GM18517 (cell line): ENCODE measurements around the gene TOMM40L.
"Not testable (repeated sequence)": the region's sequence is repeated elsewhere in the genome, so short reads cannot be mapped to it uniquely, and the experiment has no call there.

Experiments used
- ATAC-seq: cut with Tn5 transposase; IDR thresholded peaks from one replicate; pipeline ENCODE4 v1.9.1; 2021; ENCODE audit warnings: mild to moderate bottlenecking, moderate library complexity; ENCODE audit not compliant: unreplicated experiment

TOMM40L gene

GRCh38 chr1:161250829-161251228 is 25.0 kb downstream of the TOMM40L start:
- ATAC-seq = no peak

GRCh38 chr1:161251579-161251978 is 25.7 kb downstream of the TOMM40L start:
- ATAC-seq = no peak

- not testable (repeated sequence) for ATAC-seq
These were observed 29.4 kb downstream of the TOMM40L start for GRCh38 chr1:161255302-161255701.

DNA sequence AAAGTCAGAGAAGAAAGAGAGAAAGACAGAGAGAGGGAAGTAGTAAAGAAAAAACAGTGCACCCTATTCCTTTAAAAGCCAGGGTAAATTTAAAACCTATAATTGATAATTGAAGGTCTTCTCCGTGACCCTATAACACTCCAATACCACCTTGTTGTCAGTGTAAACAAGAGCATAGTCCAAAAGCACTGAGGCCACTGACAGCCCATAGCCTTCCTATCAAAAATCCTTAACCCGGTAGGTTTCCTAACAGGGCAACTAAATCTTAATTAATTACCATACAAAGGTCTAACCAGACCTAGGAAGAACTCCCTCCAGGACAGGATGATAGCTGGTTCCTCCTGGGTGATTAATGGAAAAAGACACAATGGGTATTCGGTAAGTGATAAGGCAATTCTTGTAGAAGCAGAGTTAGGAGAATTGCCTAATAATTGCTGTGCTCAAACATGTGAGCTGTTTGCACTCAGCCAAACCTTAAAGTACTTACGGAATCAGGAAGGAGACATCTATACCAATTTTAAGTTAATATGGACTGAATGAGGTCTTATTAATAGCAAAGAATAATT is 30.2 kb downstream of the TOMM40L start:
- not testable (repeated sequence) for ATAC-seq

GRCh38 chr1:161257109-161257508 is 31.2 kb downstream of the TOMM40L start:
- not testable (repeated sequence) for ATAC-seq

- ATAC-seq = no peak
These were observed 32.8 kb downstream of the TOMM40L start, which contains the start of gene PCP4L1 for GRCh38 chr1:161258439-161259344. Gene PCP4L1 (plus strand): TSS chr1:161258745. CDS start chr1:161258975, 230 bp downstream.

GRCh38 chr1:161259345-161259702 is 33.5 kb downstream of the TOMM40L start:
- ATAC-seq = no peak

DNA sequence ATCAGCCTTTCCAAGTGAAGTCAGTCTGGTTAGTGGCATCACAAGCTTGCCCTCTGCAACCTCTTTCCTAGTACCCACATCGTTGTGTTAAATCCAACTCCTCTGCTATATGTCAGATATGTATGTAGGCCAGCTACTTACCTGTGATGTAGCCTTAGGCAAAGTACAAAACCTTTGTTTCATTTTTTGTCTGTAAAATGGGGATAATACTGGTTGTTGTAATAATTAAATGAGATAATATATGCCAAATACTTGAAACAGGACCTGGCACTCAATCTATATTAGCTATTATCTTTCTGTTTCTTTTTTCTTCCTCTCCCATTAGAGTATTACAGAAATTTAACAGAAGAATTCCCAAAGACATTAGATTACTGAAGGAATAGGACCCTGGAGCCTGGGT is 33.9 kb downstream of the TOMM40L start:
- no peak for ATAC-seq

GRCh38 chr1:161260376-161261260 is 34.8 kb downstream of the TOMM40L start:
- no peak for ATAC-seq

- no peak for ATAC-seq
These were observed 35.7 kb downstream of the TOMM40L start for GRCh38 chr1:161261261-161262235.

- no peak for ATAC-seq
These were observed 39.4 kb downstream of the TOMM40L start for GRCh38 chr1:161265305-161265704.

DNA sequence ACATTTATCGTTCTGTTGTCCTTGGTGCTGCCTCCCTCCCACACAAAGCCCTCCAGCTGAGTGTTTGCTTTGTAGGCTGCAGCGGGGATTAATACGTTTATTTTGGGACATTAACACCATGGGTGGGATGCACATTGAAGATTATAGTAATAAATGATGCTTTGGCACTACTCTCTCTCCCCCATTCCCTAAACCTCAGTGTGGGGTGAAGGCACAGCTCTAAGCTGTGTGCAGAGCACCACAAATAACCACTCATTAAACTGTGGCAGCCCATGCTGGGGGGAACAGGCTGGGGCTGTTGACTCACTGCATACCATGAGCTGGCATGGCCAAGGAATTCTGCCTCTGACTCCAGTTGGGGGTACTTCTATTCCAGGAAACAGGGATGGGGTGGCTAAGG is 40.3 kb downstream of the TOMM40L start:
- no peak for ATAC-seq

GRCh38 chr1:161266836-161267235 is 41.0 kb downstream of the TOMM40L start:
- no peak for ATAC-seq

GRCh38 chr1:161267321-161267720 is 41.5 kb downstream of the TOMM40L start:
- ATAC-seq = no peak

DNA sequence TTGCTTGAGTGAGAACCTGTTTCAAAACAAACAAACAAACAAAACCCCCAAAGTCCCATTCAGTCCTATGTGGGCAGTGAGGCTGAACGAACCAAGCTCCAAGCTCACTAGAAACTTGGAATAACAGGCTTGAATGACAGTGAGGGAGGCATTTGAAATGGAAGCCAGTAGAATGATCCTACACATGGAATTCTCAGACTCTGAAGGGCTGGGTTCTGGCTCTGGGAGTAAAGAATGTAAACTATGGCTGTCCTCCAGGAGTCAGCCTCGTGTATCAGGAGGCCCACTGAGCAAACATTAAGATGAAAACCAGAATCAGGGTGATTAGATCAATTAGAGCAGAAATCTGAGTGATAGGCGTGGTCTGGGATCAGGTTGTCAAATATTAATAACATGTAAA is 47.5 kb downstream of the TOMM40L start:
- no peak for ATAC-seq

GRCh38 chr1:161274874-161275273 is 49.0 kb downstream of the TOMM40L start:
- no peak for ATAC-seq
